DOHH2 (cell line): ENCODE measurements around the gene SHB.

ENCODE experiments used
- H3F3A ChIP-seq: fragments of 200-600 bp; sonication (generic), shearing (Covaris generic); 2 replicates; pipeline ENCODE4 v1.6.0; 2016; ENCODE audit warnings: antibody characterized with exemption, mild to moderate bottlenecking; ENCODE audit not compliant: control insufficient read depth, insufficient read depth
- H3K27ac ChIP-seq: fragments of 200-600 bp; sonication (generic); 2 replicates; pipeline ENCODE4 v1.5.1; 2014; ENCODE audit warnings: low read depth, mild to moderate bottlenecking, low read length, moderate library complexity
- H3K27me3 ChIP-seq: fragments of 200-600 bp; sonication (generic); 2 replicates; pipeline ENCODE4 v1.6.1; 2014; ENCODE audit warnings: mild to moderate bottlenecking, low read length, mixed read lengths; ENCODE audit not compliant: control insufficient read depth
- H3K36me3 ChIP-seq: fragments of 200-600 bp; sonication (generic); 2 replicates; pipeline ENCODE4 v1.6.1; 2014; ENCODE audit warnings: mild to moderate bottlenecking, low read length, moderate library complexity, mixed read lengths; ENCODE audit not compliant: control insufficient read depth
- H3K4me1 ChIP-seq: fragments of 200-600 bp; sonication (generic); 2 replicates; pipeline ENCODE4 v1.6.1; 2014; ENCODE audit warnings: mild to moderate bottlenecking, low read length, mixed read lengths; ENCODE audit not compliant: control insufficient read depth
- H3K4me2 ChIP-seq: fragments of 200-600 bp; sonication (generic); 2 replicates; pipeline ENCODE4 v1.6.0; 2014; ENCODE audit warnings: mild to moderate bottlenecking, low read length, moderate library complexity
- H3K4me3 ChIP-seq: fragments of 200-600 bp; sonication (generic); 2 replicates; pipeline ENCODE4 v1.5.1; 2014; ENCODE audit warnings: mild to moderate bottlenecking, low read length, mixed read lengths
- H3K79me2 ChIP-seq: fragments of 200-600 bp; sonication (generic); 2 replicates; pipeline ENCODE4 v1.6.1; 2014; ENCODE audit warnings: mild to moderate bottlenecking, low read length, mixed read lengths; ENCODE audit not compliant: control insufficient read depth
- H3K9me2 ChIP-seq: fragments of 200-600 bp; sonication (generic); replicated peaks from 2 replicates; pipeline ENCODE4 v1.6.1; 2014; ENCODE audit warnings: mild to moderate bottlenecking, low read length, mixed read lengths; ENCODE audit not compliant: control insufficient read depth
- H3K9me3 ChIP-seq: fragments of 200-600 bp; sonication (generic); 2 replicates; pipeline ENCODE4 v1.6.1; 2014; ENCODE audit warnings: antibody characterized with exemption, low read length, mixed read lengths; ENCODE audit not compliant: control insufficient read depth, insufficient read depth
- H4K20me1 ChIP-seq: fragments of 200-600 bp; sonication (generic); 2 replicates; pipeline ENCODE4 v1.6.0; 2014; ENCODE audit warnings: low read depth, mild to moderate bottlenecking, antibody characterized with exemption, low read length, moderate library complexity; ENCODE audit not compliant: control insufficient read depth, insufficient read depth
- CTCF ChIP-seq: fragments of 200-600 bp; sonication (generic); IDR thresholded peaks from one replicate; pipeline ENCODE4 v1.5.1; 2014; ENCODE audit warnings: antibody characterized with exemption, mild to moderate bottlenecking, low read depth, low read length; ENCODE audit not compliant: poor library complexity, severe bottlenecking
- EZH2phosphoT487 ChIP-seq: fragments of 200-600 bp; sonication (generic); IDR thresholded peaks from 2 replicates; pipeline ENCODE4 v1.6.1; 2017; ENCODE audit warnings: borderline replicate concordance, mild to moderate bottlenecking, antibody characterized with exemption, low read length, moderate library complexity, mixed read lengths

The SHB gene

GRCh38 chr9:37919956-37920335 lies 149.1 kb downstream of the SHB start:
- Histone ChIP-seq H3F3A (no peaks in the 10 kb centered on the region), H4K20me1 (no peaks in the 10 kb centered on the region; the same call in 1 of the 2 replicates), H3K9me2 (no peaks in the 10 kb centered on the region), H3K4me2 (no peak overlapping the region), H3K4me3 (no peak overlapping the region), H3K9me3 (no peaks in the 10 kb centered on the region), H3K79me2 (no peaks in the 10 kb centered on the region), H3K27ac (no peak overlapping the region), H3K36me3 (no peaks in the 10 kb centered on the region), H3K27me3 (no peaks in the 10 kb centered on the region), H3K4me1 (no peaks in the 10 kb centered on the region)
- no peak for TF ChIP-seq CTCF

- no peaks in the 10 kb centered on the region for H3K4me1 ChIP-seq
- H3K79me2 ChIP-seq = no peaks in the 10 kb centered on the region
- H4K20me1 ChIP-seq = no peaks in the 10 kb centered on the region; the same call in 1 of the 2 replicates
- H3F3A ChIP-seq = no peaks in the 10 kb centered on the region
- no peak overlapping the region for H3K4me3 ChIP-seq
- no peaks in the 10 kb centered on the region for H3K27me3 ChIP-seq
- no peak overlapping the region for H3K27ac ChIP-seq
- no peaks in the 10 kb centered on the region for H3K9me2 ChIP-seq
- TF ChIP-seq EZH2phosphoT487 (no peak), CTCF (no peak)
- no peak overlapping the region for H3K4me2 ChIP-seq
- no peaks in the 10 kb centered on the region for H3K9me3 ChIP-seq
- no peaks in the 10 kb centered on the region for H3K36me3 ChIP-seq
These were observed 149.6 kb downstream of the SHB start for GRCh38 chr9:37919246-37919955.

- Histone ChIP-seq H3K4me2 (no peak overlapping the region), H3K4me3 (no peak overlapping the region), H4K20me1 (no peaks in the 10 kb centered on the region; the same call in 1 of the 2 replicates), H3K9me2 (no peaks in the 10 kb centered on the region), H3K4me1 (no peaks in the 10 kb centered on the region), H3F3A (no peaks in the 10 kb centered on the region), H3K27me3 (no peaks in the 10 kb centered on the region), H3K36me3 (no peaks in the 10 kb centered on the region), H3K79me2 (no peaks in the 10 kb centered on the region), H3K27ac (no peak overlapping the region), H3K9me3 (no peaks in the 10 kb centered on the region)
- no peak for TF ChIP-seq CTCF
- no peak for TF ChIP-seq EZH2phosphoT487
These were observed 150.3 kb downstream of the SHB start for GRCh38 chr9:37918665-37919170.
